ENCODE data around the gene MSMP.

DNA sequence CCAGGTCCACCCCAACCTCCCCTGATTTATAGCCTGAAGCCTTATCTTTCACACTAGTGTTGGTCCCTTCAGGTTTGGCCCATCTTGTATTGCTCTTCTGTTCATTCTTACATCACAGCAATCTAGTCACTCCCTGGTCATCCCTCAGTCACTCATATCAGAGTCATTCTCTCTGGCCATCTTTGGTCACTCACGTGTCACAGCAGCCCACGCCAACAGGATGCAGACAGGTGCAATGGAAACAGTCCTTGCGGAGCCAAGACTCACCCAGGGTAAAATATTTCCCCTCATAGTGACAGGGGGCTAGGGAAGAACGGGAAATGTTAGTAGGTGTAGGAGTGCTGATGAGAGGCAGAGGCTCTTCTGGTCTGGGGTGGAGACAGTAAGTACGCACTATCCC is 610 bp downstream of the MSMP start:
- TF ChIP-seq, protein P1, sequence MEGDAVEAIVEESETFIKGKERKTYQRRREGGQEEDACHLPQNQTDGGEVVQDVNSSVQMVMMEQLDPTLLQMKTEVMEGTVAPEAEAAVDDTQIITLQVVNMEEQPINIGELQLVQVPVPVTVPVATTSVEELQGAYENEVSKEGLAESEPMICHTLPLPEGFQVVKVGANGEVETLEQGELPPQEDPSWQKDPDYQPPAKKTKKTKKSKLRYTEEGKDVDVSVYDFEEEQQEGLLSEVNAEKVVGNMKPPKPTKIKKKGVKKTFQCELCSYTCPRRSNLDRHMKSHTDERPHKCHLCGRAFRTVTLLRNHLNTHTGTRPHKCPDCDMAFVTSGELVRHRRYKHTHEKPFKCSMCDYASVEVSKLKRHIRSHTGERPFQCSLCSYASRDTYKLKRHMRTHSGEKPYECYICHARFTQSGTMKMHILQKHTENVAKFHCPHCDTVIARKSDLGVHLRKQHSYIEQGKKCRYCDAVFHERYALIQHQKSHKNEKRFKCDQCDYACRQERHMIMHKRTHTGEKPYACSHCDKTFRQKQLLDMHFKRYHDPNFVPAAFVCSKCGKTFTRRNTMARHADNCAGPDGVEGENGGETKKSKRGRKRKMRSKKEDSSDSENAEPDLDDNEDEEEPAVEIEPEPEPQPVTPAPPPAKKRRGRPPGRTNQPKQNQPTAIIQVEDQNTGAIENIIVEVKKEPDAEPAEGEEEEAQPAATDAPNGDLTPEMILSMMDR (conservative IDR thresholded peaks at IDR 0.05; ENCODE audit: low read length) = no peak
- no peak for TF ChIP-seq EZH2phosphoT487 (IDR thresholded peaks at IDR 0.05; ENCODE audit: borderline replicate concordance, low read depth, low read length)
